ENCODE measurements around the gene PLA2G15. TPM values are rescaled to one million over a fixed set of nuclear protein-coding genes. Genes with fewer than 3 reads are reported as not detected.

PLA2G15 gene
- total and polyA plus RNA-seq, 2 of the 13 experiments (the other 11 are each of a cell fraction or from before 2014, with no cell fraction given) = 14.4 to 23.7 TPM

- TF ChIP-seq, protein P1, sequence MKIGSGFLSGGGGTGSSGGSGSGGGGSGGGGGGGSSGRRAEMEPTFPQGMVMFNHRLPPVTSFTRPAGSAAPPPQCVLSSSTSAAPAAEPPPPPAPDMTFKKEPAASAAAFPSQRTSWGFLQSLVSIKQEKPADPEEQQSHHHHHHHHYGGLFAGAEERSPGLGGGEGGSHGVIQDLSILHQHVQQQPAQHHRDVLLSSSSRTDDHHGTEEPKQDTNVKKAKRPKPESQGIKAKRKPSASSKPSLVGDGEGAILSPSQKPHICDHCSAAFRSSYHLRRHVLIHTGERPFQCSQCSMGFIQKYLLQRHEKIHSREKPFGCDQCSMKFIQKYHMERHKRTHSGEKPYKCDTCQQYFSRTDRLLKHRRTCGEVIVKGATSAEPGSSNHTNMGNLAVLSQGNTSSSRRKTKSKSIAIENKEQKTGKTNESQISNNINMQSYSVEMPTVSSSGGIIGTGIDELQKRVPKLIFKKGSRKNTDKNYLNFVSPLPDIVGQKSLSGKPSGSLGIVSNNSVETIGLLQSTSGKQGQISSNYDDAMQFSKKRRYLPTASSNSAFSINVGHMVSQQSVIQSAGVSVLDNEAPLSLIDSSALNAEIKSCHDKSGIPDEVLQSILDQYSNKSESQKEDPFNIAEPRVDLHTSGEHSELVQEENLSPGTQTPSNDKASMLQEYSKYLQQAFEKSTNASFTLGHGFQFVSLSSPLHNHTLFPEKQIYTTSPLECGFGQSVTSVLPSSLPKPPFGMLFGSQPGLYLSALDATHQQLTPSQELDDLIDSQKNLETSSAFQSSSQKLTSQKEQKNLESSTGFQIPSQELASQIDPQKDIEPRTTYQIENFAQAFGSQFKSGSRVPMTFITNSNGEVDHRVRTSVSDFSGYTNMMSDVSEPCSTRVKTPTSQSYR (CRISPR knock-in tag; IDR thresholded peaks at IDR 0.05; ENCODE audit: borderline replicate concordance) = peak; percentile 73
- TF ChIP-seq ZMYM2 (CRISPR knock-in tag; IDR thresholded peaks at IDR 0.05) (no peak; the same call in 1 of the 2 replicates), XBP1 (CRISPR knock-in tag; IDR thresholded peaks at IDR 0.05) (0 out of 2 replicates have a peak, but pooled peaks have one; percentile 22), ZBTB39 (CRISPR knock-in tag; IDR thresholded peaks at IDR 0.05) (peak; percentile 71; the same call in 1 of the 2 replicates), ZNF235 (CRISPR knock-in tag; IDR thresholded peaks at IDR 0.05; ENCODE audit: borderline replicate concordance) (peak; percentile 52; the same call in 1 of the 2 replicates), THAP11 (CRISPR knock-in tag; IDR thresholded peaks at IDR 0.05) (peak; percentile 57), ZNF513 (CRISPR knock-in tag; conservative IDR thresholded peaks at IDR 0.05) (0 out of 2 replicates have a peak, but pooled peaks have one; percentile 73), HOMEZ (CRISPR knock-in tag; IDR thresholded peaks at IDR 0.05; ENCODE audit: low read depth) (peak; percentile 80; the same call in 1 of the 2 replicates), KDM2A (CRISPR knock-in tag; IDR thresholded peaks at IDR 0.05; ENCODE audit: borderline replicate concordance, low read depth) (peak; percentile 78), ZNF280D (CRISPR knock-in tag; IDR thresholded peaks at IDR 0.05) (peak; percentile 87; the same call in 1 of the 2 replicates)
- TF ChIP-seq, protein P2, sequence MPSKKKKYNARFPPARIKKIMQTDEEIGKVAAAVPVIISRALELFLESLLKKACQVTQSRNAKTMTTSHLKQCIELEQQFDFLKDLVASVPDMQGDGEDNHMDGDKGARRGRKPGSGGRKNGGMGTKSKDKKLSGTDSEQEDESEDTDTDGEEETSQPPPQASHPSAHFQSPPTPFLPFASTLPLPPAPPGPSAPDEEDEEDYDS (CRISPR knock-in tag; IDR thresholded peaks at IDR 0.05) = peak; percentile 67
- TF ChIP-seq, protein P3, sequence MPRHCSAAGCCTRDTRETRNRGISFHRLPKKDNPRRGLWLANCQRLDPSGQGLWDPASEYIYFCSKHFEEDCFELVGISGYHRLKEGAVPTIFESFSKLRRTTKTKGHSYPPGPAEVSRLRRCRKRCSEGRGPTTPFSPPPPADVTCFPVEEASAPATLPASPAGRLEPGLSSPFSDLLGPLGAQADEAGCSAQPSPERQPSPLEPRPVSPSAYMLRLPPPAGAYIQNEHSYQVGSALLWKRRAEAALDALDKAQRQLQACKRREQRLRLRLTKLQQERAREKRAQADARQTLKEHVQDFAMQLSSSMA (CRISPR knock-in tag; IDR thresholded peaks at IDR 0.05) = peak; percentile 94
These were observed 13.0 kb downstream of the PLA2G15 start (continued) for GRCh38 chr16:68257906-68258800.

Data from HepG2 (cell line).